OCI-LY3 (cell line): Measurements from ENCODE around the gene LHFPL2.

Source experiments
- EZH2phosphoT487 ChIP-seq: fragments of 200-600 bp; shearing (Covaris generic); IDR thresholded peaks from 2 replicates; pipeline ENCODE4 v1.6.1; 2018; ENCODE audit warnings: antibody characterized with exemption, mixed run types, low read depth
- TF ChIP-seq, protein P1 (sequence below): fragments of 200-600, 300-600 bp; sonication (generic); IDR thresholded peaks from 2 replicates; pipeline ENCODE4 v1.5.1; 2014; ENCODE audit warnings: antibody characterized with exemption, low read length, low read depth

DNA sequence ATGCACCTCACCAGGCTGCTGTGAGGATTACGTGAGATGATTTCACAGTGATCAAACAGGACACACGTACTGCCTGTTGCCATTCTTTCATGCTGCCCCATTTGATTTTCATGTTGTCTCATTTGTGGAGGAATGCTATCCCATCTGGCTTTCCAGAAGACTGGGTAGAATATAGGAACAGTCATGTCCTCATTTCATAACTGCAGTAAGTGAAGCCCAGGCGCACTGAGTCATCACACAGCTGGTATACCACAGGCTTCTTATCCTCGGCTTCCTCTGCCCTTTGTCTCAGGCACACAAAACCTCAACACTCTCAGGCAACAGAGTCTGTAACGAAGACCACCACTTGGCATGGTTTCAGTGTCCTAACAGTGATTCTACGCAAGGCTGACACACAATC lies 62.3 kb downstream of the LHFPL2 start:
- TF ChIP-seq, protein P1, sequence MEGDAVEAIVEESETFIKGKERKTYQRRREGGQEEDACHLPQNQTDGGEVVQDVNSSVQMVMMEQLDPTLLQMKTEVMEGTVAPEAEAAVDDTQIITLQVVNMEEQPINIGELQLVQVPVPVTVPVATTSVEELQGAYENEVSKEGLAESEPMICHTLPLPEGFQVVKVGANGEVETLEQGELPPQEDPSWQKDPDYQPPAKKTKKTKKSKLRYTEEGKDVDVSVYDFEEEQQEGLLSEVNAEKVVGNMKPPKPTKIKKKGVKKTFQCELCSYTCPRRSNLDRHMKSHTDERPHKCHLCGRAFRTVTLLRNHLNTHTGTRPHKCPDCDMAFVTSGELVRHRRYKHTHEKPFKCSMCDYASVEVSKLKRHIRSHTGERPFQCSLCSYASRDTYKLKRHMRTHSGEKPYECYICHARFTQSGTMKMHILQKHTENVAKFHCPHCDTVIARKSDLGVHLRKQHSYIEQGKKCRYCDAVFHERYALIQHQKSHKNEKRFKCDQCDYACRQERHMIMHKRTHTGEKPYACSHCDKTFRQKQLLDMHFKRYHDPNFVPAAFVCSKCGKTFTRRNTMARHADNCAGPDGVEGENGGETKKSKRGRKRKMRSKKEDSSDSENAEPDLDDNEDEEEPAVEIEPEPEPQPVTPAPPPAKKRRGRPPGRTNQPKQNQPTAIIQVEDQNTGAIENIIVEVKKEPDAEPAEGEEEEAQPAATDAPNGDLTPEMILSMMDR, result no peak
- TF ChIP-seq EZH2phosphoT487, result no peak
